H9 (cell line): ENCODE measurements around the gene GLCCI1. TPM values are rescaled to one million over a fixed set of nuclear protein-coding genes. Genes with fewer than 3 reads are reported as not detected.

Experiments used
- DNase-seq: peaks from one replicate; pipeline ENCODE4 v3.0.0-alpha.2; 2017
- H2AFZ ChIP-seq: one replicate; pipeline ENCODE4 v1.6.1; 2013; ENCODE audit warnings: mild to moderate bottlenecking, low read length, control low read depth, moderate library complexity
- H2AK5ac ChIP-seq: 2 replicates; pipeline ENCODE4 v1.6.1; 2013; ENCODE audit warnings: low read length, control low read depth, mixed read lengths; ENCODE audit not compliant: insufficient read length
- H2BK120ac ChIP-seq: one replicate; pipeline ENCODE4 v1.6.1; 2013; ENCODE audit warnings: low read depth, mild to moderate bottlenecking, low read length, control low read depth, inconsistent platforms; ENCODE audit not compliant: poor library complexity, severe bottlenecking
- H2BK12ac ChIP-seq: 2 replicates; pipeline ENCODE4 v1.6.1; 2013; ENCODE audit warnings: low read length, control low read depth, mixed read lengths, low read depth; ENCODE audit not compliant: insufficient read length
- H2BK15ac ChIP-seq: 2 replicates; pipeline ENCODE4 v1.6.1; 2013; ENCODE audit warnings: low read depth, low read length, control low read depth
- H2BK20ac ChIP-seq: one replicate; pipeline ENCODE4 v1.6.1; 2013; ENCODE audit warnings: low read depth, mild to moderate bottlenecking, low read length, control low read depth, inconsistent platforms; ENCODE audit not compliant: poor library complexity, severe bottlenecking
- H2BK5ac ChIP-seq: 2 replicates; pipeline ENCODE4 v1.6.1; 2013; ENCODE audit warnings: low read length, control low read depth, mixed read lengths; ENCODE audit not compliant: insufficient read length
- H3K14ac ChIP-seq: 2 replicates; pipeline ENCODE4 v1.6.1; 2013; ENCODE audit warnings: low read length, control low read depth; ENCODE audit not compliant: insufficient read depth
- H3K18ac ChIP-seq: 2 replicates; pipeline ENCODE4 v1.6.1; 2013; ENCODE audit warnings: low read depth, mild to moderate bottlenecking, mixed read lengths, low read length, control low read depth; ENCODE audit not compliant: insufficient read length
- H3K23ac ChIP-seq: 2 replicates; pipeline ENCODE4 v1.6.1; 2013; ENCODE audit warnings: low read length, control low read depth, mixed read lengths, low read depth; ENCODE audit not compliant: insufficient read length
- H3K23me2 ChIP-seq: 2 replicates; pipeline ENCODE4 v1.6.1; 2013; ENCODE audit warnings: low read depth, mild to moderate bottlenecking, mixed read lengths, low read length, control low read depth; ENCODE audit not compliant: insufficient read length, poor library complexity, severe bottlenecking
- H3K27ac ChIP-seq: 2 replicates; pipeline ENCODE4 v1.5.1; 2013; ENCODE audit warnings: low read length, control low read depth, mixed read lengths, low read depth; ENCODE audit not compliant: insufficient read length
- H3K27me3 ChIP-seq: 2 replicates; pipeline ENCODE4 v1.6.1; 2013; ENCODE audit warnings: low read length, control low read depth, inconsistent platforms; ENCODE audit not compliant: insufficient read depth
- H3K4ac ChIP-seq: 2 replicates; pipeline ENCODE4 v1.6.1; 2013; ENCODE audit warnings: low read depth, mild to moderate bottlenecking, control low read depth, inconsistent platforms, low read length, moderate library complexity
- H3K4me1 ChIP-seq: 2 replicates; pipeline ENCODE4 v1.6.1; 2013; ENCODE audit warnings: low read length, control low read depth, inconsistent platforms; ENCODE audit not compliant: insufficient read depth
- H3K4me2 ChIP-seq: 2 replicates; pipeline ENCODE4 v1.6.1; 2013; ENCODE audit warnings: low read length, control low read depth, mixed read lengths; ENCODE audit not compliant: insufficient read length, insufficient read depth
- H3K56ac ChIP-seq: 2 replicates; pipeline ENCODE4 v1.6.1; 2013; ENCODE audit warnings: low read depth, mild to moderate bottlenecking, mixed read lengths, low read length, control low read depth; ENCODE audit not compliant: insufficient read length
- H3K79me1 ChIP-seq: 2 replicates; pipeline ENCODE4 v1.6.1; 2013; ENCODE audit warnings: low read depth, mild to moderate bottlenecking, moderate library complexity, low read length, control low read depth, inconsistent platforms; ENCODE audit not compliant: insufficient read depth, poor library complexity, severe bottlenecking
- H3K79me2 ChIP-seq: 2 replicates; pipeline ENCODE4 v1.6.1; 2013; ENCODE audit warnings: low read length, control low read depth, inconsistent platforms; ENCODE audit not compliant: insufficient read depth
- H3K9ac ChIP-seq: 2 replicates; pipeline ENCODE4 v1.6.1; 2013; ENCODE audit warnings: low read length, control low read depth, mixed read lengths; ENCODE audit not compliant: insufficient read length; ENCODE audit errors: extremely low read depth
- H3K9me3 ChIP-seq: one replicate; pipeline ENCODE4 v1.6.1; 2013; ENCODE audit warnings: low read depth, low read length, inconsistent platforms; ENCODE audit not compliant: control insufficient read depth
- H3T11ph ChIP-seq: one replicate; pipeline ENCODE4 v1.6.1; 2013; ENCODE audit warnings: mild to moderate bottlenecking, low read length, control low read depth, inconsistent platforms
- H4K20me1 ChIP-seq: one replicate; pipeline ENCODE4 v1.6.1; 2013; ENCODE audit not compliant: control insufficient read depth, insufficient read length, insufficient read depth
- H4K5ac ChIP-seq: 2 replicates; pipeline ENCODE4 v1.6.1; 2013; ENCODE audit warnings: low read depth, mild to moderate bottlenecking, mixed read lengths, low read length, control low read depth; ENCODE audit not compliant: insufficient read length
- H4K8ac ChIP-seq: replicated peaks from 2 replicates; pipeline ENCODE4 v1.6.1; 2013; ENCODE audit warnings: low read length, control low read depth, mixed read lengths, low read depth; ENCODE audit not compliant: insufficient read length
- H4K91ac ChIP-seq: 2 replicates; pipeline ENCODE4 v1.6.1; 2013; ENCODE audit warnings: low read depth, mild to moderate bottlenecking, moderate library complexity, mixed read lengths, low read length, control low read depth; ENCODE audit not compliant: insufficient read length
- H3K27ac Mint-ChIP-seq, 3 experiments: 2 replicates in 2 of 3; 3 replicates in 1 of 3; pipeline ENCODE4 v1.8.0; 2020 to 2021; ENCODE audit warnings: mixed read lengths in 3 of 3, mild to moderate bottlenecking in 1 of 3, moderate library complexity in 1 of 3
- H3K27me3 Mint-ChIP-seq: 2 replicates; pipeline ENCODE4 v1.8.0; 2021; ENCODE audit warnings: low read depth, mild to moderate bottlenecking, moderate library complexity, mixed read lengths
- H3K36me3 Mint-ChIP-seq, 3 experiments: 2 replicates in 2 of 3; 3 replicates in 1 of 3; pipeline ENCODE4 v1.8.0; 2020 to 2021; ENCODE audit warnings: low read depth in 3 of 3, mixed read lengths in 3 of 3; ENCODE audit not compliant: insufficient read depth in 1 of 3
- H3K4me1 Mint-ChIP-seq, 2 experiments: 2 replicates each; pipeline ENCODE4 v1.8.0; 2020; ENCODE audit warnings: mixed read lengths in 2 of 2
- H3K4me3 Mint-ChIP-seq, 2 experiments: 2 replicates in 1 of 2; 3 replicates in 1 of 2; pipeline ENCODE4 v1.8.0; 2020 to 2021; ENCODE audit warnings: mild to moderate bottlenecking in 2 of 2, mixed read lengths in 2 of 2, moderate library complexity in 1 of 2
- H3K9me3 Mint-ChIP-seq, 2 experiments: 2 replicates in 1 of 2; 3 replicates in 1 of 2; pipeline ENCODE4 v1.8.0; 2020; ENCODE audit warnings: mild to moderate bottlenecking in 2 of 2, mixed read lengths in 2 of 2, moderate library complexity in 1 of 2
- total RNA-seq: library from RNA; stranded (reverse); gene quantifications from 2 replicates; pipeline ENCODE4 v1.2.1, GENCODE V29; 2021
- TF ChIP-seq, protein P1 (sequence below): fragments of 200-600 bp; sonication (generic); conservative IDR thresholded peaks from 3 replicates; pipeline ENCODE4 v1.8.0; 2021; ENCODE audit warnings: antibody characterized with exemption, mild to moderate bottlenecking

Gene GLCCI1
- total RNA-seq, 1 experiment from 2014 or later, result 19.1 TPM

DNA sequence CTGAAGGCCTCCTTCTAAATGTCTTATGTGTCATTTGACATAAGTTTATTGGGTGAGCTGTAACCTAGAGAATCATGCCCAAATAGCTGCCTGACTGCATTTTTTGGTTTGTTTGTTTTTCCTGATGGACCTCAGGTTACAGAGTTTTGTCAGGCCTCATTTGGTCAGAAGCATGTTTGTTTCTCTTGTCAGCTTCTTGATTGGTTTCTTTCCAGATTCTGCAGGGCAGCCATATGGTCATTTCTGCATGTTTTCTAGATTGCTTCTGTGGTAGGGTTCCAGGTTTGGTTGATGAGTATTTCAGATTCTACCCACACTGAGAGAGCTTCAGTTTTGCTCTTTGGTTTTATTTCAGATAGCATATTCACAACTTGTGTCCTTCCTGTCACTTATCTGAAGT is 28.0 kb downstream of the GLCCI1 start:
- H3T11ph ChIP-seq, result no peak overlapping the region
- peaks cover 6% of the 10 kb centered on the region for H3K9me3 ChIP-seq
- Mint-ChIP-seq H3K4me3 (no peak overlapping the region), H3K27me3 (no peaks in the 10 kb centered on the region), H3K36me3 (peaks cover 20 to 40% (median 20%) of the 10 kb centered on the region in 3 experiments), H3K9me3 (peaks cover 29 to 30% of the 10 kb centered on the region in 2 experiments), H3K4me1 (peaks cover 6 to 8% of the 10 kb centered on the region in 2 experiments; a peak in 3 of 4 replicates), H3K27ac (no peak overlapping the region)
- H3K4me1 ChIP-seq, result no peaks in the 10 kb centered on the region
- H2BK20ac ChIP-seq, result no peak overlapping the region
- H3K14ac ChIP-seq, result no peak overlapping the region
- H3K79me1 ChIP-seq, result no peaks in the 10 kb centered on the region
- H3K56ac ChIP-seq, result no peak overlapping the region
- H3K23me2 ChIP-seq, result no peaks in the 10 kb centered on the region
- no peak overlapping the region for H4K91ac ChIP-seq
- no peak overlapping the region for H2BK15ac ChIP-seq
- H3K27me3 ChIP-seq, result no peaks in the 10 kb centered on the region
- H3K4ac ChIP-seq, result no peak overlapping the region
- TF ChIP-seq, protein P1, sequence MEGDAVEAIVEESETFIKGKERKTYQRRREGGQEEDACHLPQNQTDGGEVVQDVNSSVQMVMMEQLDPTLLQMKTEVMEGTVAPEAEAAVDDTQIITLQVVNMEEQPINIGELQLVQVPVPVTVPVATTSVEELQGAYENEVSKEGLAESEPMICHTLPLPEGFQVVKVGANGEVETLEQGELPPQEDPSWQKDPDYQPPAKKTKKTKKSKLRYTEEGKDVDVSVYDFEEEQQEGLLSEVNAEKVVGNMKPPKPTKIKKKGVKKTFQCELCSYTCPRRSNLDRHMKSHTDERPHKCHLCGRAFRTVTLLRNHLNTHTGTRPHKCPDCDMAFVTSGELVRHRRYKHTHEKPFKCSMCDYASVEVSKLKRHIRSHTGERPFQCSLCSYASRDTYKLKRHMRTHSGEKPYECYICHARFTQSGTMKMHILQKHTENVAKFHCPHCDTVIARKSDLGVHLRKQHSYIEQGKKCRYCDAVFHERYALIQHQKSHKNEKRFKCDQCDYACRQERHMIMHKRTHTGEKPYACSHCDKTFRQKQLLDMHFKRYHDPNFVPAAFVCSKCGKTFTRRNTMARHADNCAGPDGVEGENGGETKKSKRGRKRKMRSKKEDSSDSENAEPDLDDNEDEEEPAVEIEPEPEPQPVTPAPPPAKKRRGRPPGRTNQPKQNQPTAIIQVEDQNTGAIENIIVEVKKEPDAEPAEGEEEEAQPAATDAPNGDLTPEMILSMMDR, result no peak
- H2AK5ac ChIP-seq, result no peak overlapping the region
- no peak overlapping the region for H4K8ac ChIP-seq
- H3K9ac ChIP-seq, result no peak overlapping the region
- no peak for DNase-seq
- no peaks in the 10 kb centered on the region for H4K20me1 ChIP-seq
- no peak overlapping the region for H3K4me2 ChIP-seq
- peaks cover 2% of the 10 kb centered on the region; the same call in 1 of the 2 replicates for H3K79me2 ChIP-seq
- H4K5ac ChIP-seq, result no peak overlapping the region
- no peak overlapping the region for H2BK120ac ChIP-seq
- no peak overlapping the region for H3K18ac ChIP-seq
- H3K27ac ChIP-seq, result no peak overlapping the region
- H3K23ac ChIP-seq, result no peak overlapping the region
- no peak overlapping the region for H2BK5ac ChIP-seq
- no peak overlapping the region for H2BK12ac ChIP-seq
- H2AFZ ChIP-seq, result no peak overlapping the region
